ENCODE results near the gene EYS.

Gene EYS

GRCh38 chr6:64141680-64142079, 1565.3 kb downstream of the EYS start:
- H3K23ac ChIP-seq (ENCODE audit: low read length in 2 of 2): no peak overlapping the region
- peaks cover 0 to 2% of the 10 kb centered on the region in 2 experiments for H3K27me3 ChIP-seq (ENCODE audit: control insufficient read depth in 1 of 2, insufficient read depth in 1 of 2, low read length in 2 of 2)
- no peak overlapping the region for H2BK5ac ChIP-seq (ENCODE audit: low read depth, low read length, poor library complexity, severe bottlenecking)
- H3K4me3 ChIP-seq (ENCODE audit: insufficient read depth in 1 of 2, low read depth in 1 of 2, low read length in 2 of 2): no peak overlapping the region
- H3K14ac ChIP-seq (ENCODE audit: low read length in 2 of 2): no peak overlapping the region
- no peaks in the 10 kb centered on the region for H3K36me3 ChIP-seq (ENCODE audit: control insufficient read depth in 1 of 2, insufficient read depth in 2 of 2, low read depth in 1 of 2, low read length in 2 of 2)
- no peaks in the 10 kb centered on the region for H3K79me1 ChIP-seq (replicated peaks; ENCODE audit: low read length, poor library complexity, severe bottlenecking)
- H3K4ac ChIP-seq (ENCODE audit: low read depth in 1 of 2, low read length in 2 of 2): no peak overlapping the region
- H2AK5ac ChIP-seq (ENCODE audit: low read length, severe bottlenecking): no peak overlapping the region
- no peak for DNase-seq
- no peak overlapping the region for H3K27ac ChIP-seq (ENCODE audit: low read length, poor library complexity, severe bottlenecking)
- 94% methylated on average over 1 of the region's 2 CpGs for WGBS
- H4K91ac ChIP-seq (ENCODE audit: low read length): no peak overlapping the region
- no peak overlapping the region for H2AFZ ChIP-seq (ENCODE audit: low read depth, low read length)
- no peak overlapping the region for H4K8ac ChIP-seq (ENCODE audit: low read length)
- no peak overlapping the region for H2BK12ac ChIP-seq (ENCODE audit: low read length in 2 of 2)
- no peaks in the 10 kb centered on the region for H3K9me3 ChIP-seq (ENCODE audit: control insufficient read depth, low read length)
- no peaks in the 10 kb centered on the region for H3K4me1 ChIP-seq (ENCODE audit: control insufficient read depth, insufficient read depth, low read depth, low read length)
- H2BK120ac ChIP-seq (ENCODE audit: low read depth, low read length): no peak overlapping the region
- no peak overlapping the region for H2BK15ac ChIP-seq (ENCODE audit: low read depth, poor library complexity, severe bottlenecking)
- H3K18ac ChIP-seq (ENCODE audit: low read depth in 1 of 2, low read length in 2 of 2): no peak overlapping the region
- no peak overlapping the region for H3K9ac ChIP-seq (ENCODE audit: low read length)
- no peak overlapping the region for H3K4me2 ChIP-seq (ENCODE audit: low read length, poor library complexity, severe bottlenecking)

GRCh38 chr6:64128301-64129024, 1578.6 kb downstream of the EYS start:
- H4K91ac ChIP-seq (ENCODE audit: low read length): no peak overlapping the region
- no CpG with 5 or more reads among the region's 1 CpG for WGBS

GRCh38 chr6:64123761-64124633, 1583.0 kb downstream of the EYS start:
- Histone ChIP-seq H3K14ac (ENCODE audit: low read length in 2 of 2) (no peak overlapping the region), H3K4me1 (ENCODE audit: control insufficient read depth, insufficient read depth, low read depth, low read length) (no peaks in the 10 kb centered on the region), H2BK5ac (ENCODE audit: low read depth, low read length, poor library complexity, severe bottlenecking) (no peak overlapping the region), H3K9ac (ENCODE audit: low read length) (no peak overlapping the region), H2AK5ac (ENCODE audit: low read length, severe bottlenecking) (no peak overlapping the region), H4K8ac (ENCODE audit: low read length) (no peak overlapping the region), H3K79me1 (replicated peaks; ENCODE audit: low read length, poor library complexity, severe bottlenecking) (no peaks in the 10 kb centered on the region), H2AFZ (ENCODE audit: low read depth, low read length) (no peak overlapping the region), H3K18ac (ENCODE audit: low read depth in 1 of 2, low read length in 2 of 2) (no peak overlapping the region), H3K4ac (ENCODE audit: low read depth in 1 of 2, low read length in 2 of 2) (no peak overlapping the region), H3K27ac (ENCODE audit: low read length, poor library complexity, severe bottlenecking) (no peak overlapping the region), H2BK15ac (ENCODE audit: low read depth, poor library complexity, severe bottlenecking) (no peak overlapping the region), H3K23ac (ENCODE audit: low read length in 2 of 2) (no peak overlapping the region), H2BK120ac (ENCODE audit: low read depth, low read length) (no peak overlapping the region), H4K91ac (ENCODE audit: low read length) (no peak overlapping the region), H3K4me2 (ENCODE audit: low read length, poor library complexity, severe bottlenecking) (no peak overlapping the region), H3K4me3 (ENCODE audit: insufficient read depth in 1 of 2, low read depth in 1 of 2, low read length in 2 of 2) (no peak overlapping the region), H3K9me3 (ENCODE audit: control insufficient read depth, low read length) (no peaks in the 10 kb centered on the region), H3K27me3 (ENCODE audit: control insufficient read depth in 1 of 2, insufficient read depth in 1 of 2, low read length in 2 of 2) (no peaks in the 10 kb centered on the region), H2BK12ac (ENCODE audit: low read length in 2 of 2) (no peak overlapping the region), H3K36me3 (ENCODE audit: control insufficient read depth in 1 of 2, insufficient read depth in 2 of 2, low read depth in 1 of 2, low read length in 2 of 2) (no peaks in the 10 kb centered on the region)
- no peak for DNase-seq
- 72% methylated on average over 3 of the region's 5 CpGs for WGBS

More at GRCh38 chr6:64128301-64129024, 1578.6 kb downstream of the EYS start:
- no peak overlapping the region for H4K8ac ChIP-seq (ENCODE audit: low read length)
- no peak overlapping the region for H3K23ac ChIP-seq (ENCODE audit: low read length in 2 of 2)
- no peak overlapping the region for H2BK5ac ChIP-seq (ENCODE audit: low read depth, low read length, poor library complexity, severe bottlenecking)
- H3K18ac ChIP-seq (ENCODE audit: low read depth in 1 of 2, low read length in 2 of 2): no peak overlapping the region
- no peak overlapping the region for H2AK5ac ChIP-seq (ENCODE audit: low read length, severe bottlenecking)
- no peaks in the 10 kb centered on the region for H3K4me1 ChIP-seq (ENCODE audit: control insufficient read depth, insufficient read depth, low read depth, low read length)
- H3K14ac ChIP-seq (ENCODE audit: low read length in 2 of 2): no peak overlapping the region
- H3K79me1 ChIP-seq (replicated peaks; ENCODE audit: low read length, poor library complexity, severe bottlenecking): no peaks in the 10 kb centered on the region
- no peak overlapping the region for H3K4me2 ChIP-seq (ENCODE audit: low read length, poor library complexity, severe bottlenecking)
- no peak overlapping the region for H2BK12ac ChIP-seq (ENCODE audit: low read length in 2 of 2)
- no peak overlapping the region for H2BK120ac ChIP-seq (ENCODE audit: low read depth, low read length)
- no peak overlapping the region for H3K9ac ChIP-seq (ENCODE audit: low read length)
- no peak overlapping the region for H3K4ac ChIP-seq (ENCODE audit: low read depth in 1 of 2, low read length in 2 of 2)
- H3K27ac ChIP-seq (ENCODE audit: low read length, poor library complexity, severe bottlenecking): no peak overlapping the region
- no peaks in the 10 kb centered on the region for H3K27me3 ChIP-seq (ENCODE audit: control insufficient read depth in 1 of 2, insufficient read depth in 1 of 2, low read length in 2 of 2)
- H3K9me3 ChIP-seq (ENCODE audit: control insufficient read depth, low read length): no peaks in the 10 kb centered on the region
- H3K36me3 ChIP-seq (ENCODE audit: control insufficient read depth in 1 of 2, insufficient read depth in 2 of 2, low read depth in 1 of 2, low read length in 2 of 2): no peaks in the 10 kb centered on the region
- H3K4me3 ChIP-seq (ENCODE audit: insufficient read depth in 1 of 2, low read depth in 1 of 2, low read length in 2 of 2): no peak overlapping the region
- no peak overlapping the region for H2AFZ ChIP-seq (ENCODE audit: low read depth, low read length)
- no peak for DNase-seq
- no peak overlapping the region for H2BK15ac ChIP-seq (ENCODE audit: low read depth, poor library complexity, severe bottlenecking)

GRCh38 chr6:64122712-64123375, 1584.2 kb downstream of the EYS start:
- H2BK15ac ChIP-seq (ENCODE audit: low read depth, poor library complexity, severe bottlenecking): no peak overlapping the region
- H3K18ac ChIP-seq (ENCODE audit: low read depth in 1 of 2, low read length in 2 of 2): no peak overlapping the region
- no peak overlapping the region for H3K9ac ChIP-seq (ENCODE audit: low read length)
- DNase-seq: no peak
- H2AFZ ChIP-seq (ENCODE audit: low read depth, low read length): no peak overlapping the region
- WGBS: no CpG with 5 or more reads among the region's 4 CpGs
- no peaks in the 10 kb centered on the region for H3K27me3 ChIP-seq (ENCODE audit: control insufficient read depth in 1 of 2, insufficient read depth in 1 of 2, low read length in 2 of 2)
- no peak overlapping the region for H2BK12ac ChIP-seq (ENCODE audit: low read length in 2 of 2)
- no peak overlapping the region for H4K91ac ChIP-seq (ENCODE audit: low read length)
- no peaks in the 10 kb centered on the region for H3K36me3 ChIP-seq (ENCODE audit: control insufficient read depth in 1 of 2, insufficient read depth in 2 of 2, low read depth in 1 of 2, low read length in 2 of 2)
- H2BK120ac ChIP-seq (ENCODE audit: low read depth, low read length): no peak overlapping the region
- H2BK5ac ChIP-seq (ENCODE audit: low read depth, low read length, poor library complexity, severe bottlenecking): no peak overlapping the region
- no peak overlapping the region for H3K23ac ChIP-seq (ENCODE audit: low read length in 2 of 2)
- no peak overlapping the region for H4K8ac ChIP-seq (ENCODE audit: low read length)
- no peak overlapping the region for H3K4me2 ChIP-seq (ENCODE audit: low read length, poor library complexity, severe bottlenecking)
- H3K4me3 ChIP-seq (ENCODE audit: insufficient read depth in 1 of 2, low read depth in 1 of 2, low read length in 2 of 2): no peak overlapping the region
- no peak overlapping the region for H3K14ac ChIP-seq (ENCODE audit: low read length in 2 of 2)
- H3K27ac ChIP-seq (ENCODE audit: low read length, poor library complexity, severe bottlenecking): no peak overlapping the region
- H2AK5ac ChIP-seq (ENCODE audit: low read length, severe bottlenecking): no peak overlapping the region
- H3K9me3 ChIP-seq (ENCODE audit: control insufficient read depth, low read length): peaks cover 5% of the 10 kb centered on the region
- no peaks in the 10 kb centered on the region for H3K4me1 ChIP-seq (ENCODE audit: control insufficient read depth, insufficient read depth, low read depth, low read length)
- H3K79me1 ChIP-seq (replicated peaks; ENCODE audit: low read length, poor library complexity, severe bottlenecking): no peaks in the 10 kb centered on the region
- H3K4ac ChIP-seq (ENCODE audit: low read depth in 1 of 2, low read length in 2 of 2): no peak overlapping the region

All from mesenchymal stem cell (in vitro differentiated cells and primary cell).